DMS153 (cell line): Measurements from ENCODE around the gene FMN2.

Experiments
- DNase-seq: peaks from one replicate; lab custom pipeline; 2025; lab: John Stamatoyannopoulos, UW

Gene FMN2

DNA sequence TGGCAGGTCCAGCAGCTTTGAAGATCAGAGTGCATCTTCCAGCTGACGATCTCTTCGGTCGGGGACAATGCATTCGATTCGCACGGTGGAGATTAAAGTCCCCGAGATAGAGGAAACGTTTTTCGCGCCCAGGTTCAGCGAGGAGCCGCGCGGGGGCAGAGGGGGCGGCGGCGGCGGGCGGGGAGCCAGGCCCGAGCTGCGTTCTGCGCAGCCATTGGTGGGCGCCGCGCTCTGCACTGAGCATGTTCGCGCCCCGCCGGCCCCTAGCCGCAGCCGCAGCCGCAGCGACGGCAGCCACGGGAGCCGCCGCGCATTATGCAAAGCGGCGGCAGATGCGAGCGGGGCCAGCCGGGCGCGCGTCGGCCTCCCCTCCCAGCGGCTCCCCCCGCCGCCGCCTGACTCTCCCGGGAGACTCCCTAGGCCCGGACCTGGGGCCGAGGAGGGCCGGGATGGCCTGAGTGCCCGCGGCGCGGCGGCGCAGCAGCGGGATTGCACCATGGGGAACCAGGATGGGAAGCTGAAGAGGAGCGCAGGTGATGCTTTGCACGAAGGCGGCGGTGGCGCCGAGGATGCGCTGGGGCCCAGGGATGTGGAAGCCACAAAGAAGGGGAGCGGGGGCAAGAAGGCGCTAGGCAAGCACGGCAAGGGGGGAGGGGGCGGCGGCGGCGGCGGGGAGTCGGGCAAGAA, at the start of gene FMN2:
Gene FMN2, plus strand, starts transcription at position 270 of the 687 bp plus-strand sequence. Its CDS starts 227 bp downstream, at position 497.
- DNase-seq = peak; percentile 25

DNA sequence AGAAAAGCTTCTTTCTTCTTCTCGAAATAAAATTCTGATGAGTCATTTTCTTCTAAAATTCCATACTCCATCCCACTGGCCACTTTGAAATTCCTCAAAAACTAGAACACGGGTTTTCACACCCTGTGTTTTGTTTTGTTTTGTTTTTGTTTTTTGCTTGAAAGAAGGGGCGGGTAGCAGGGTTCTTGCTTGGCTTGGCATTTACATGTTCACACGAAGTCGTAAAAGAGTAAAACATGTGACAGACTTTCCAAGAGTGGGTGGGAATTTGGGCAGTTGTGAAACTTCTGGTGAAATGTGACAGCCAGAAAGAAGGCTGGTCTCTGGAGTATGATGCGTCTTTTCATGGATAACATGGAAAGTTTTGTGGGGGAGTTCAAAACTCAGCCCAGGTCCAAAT, 47.1 kb upstream of the FMN2 start:
- no peak for DNase-seq

DNA sequence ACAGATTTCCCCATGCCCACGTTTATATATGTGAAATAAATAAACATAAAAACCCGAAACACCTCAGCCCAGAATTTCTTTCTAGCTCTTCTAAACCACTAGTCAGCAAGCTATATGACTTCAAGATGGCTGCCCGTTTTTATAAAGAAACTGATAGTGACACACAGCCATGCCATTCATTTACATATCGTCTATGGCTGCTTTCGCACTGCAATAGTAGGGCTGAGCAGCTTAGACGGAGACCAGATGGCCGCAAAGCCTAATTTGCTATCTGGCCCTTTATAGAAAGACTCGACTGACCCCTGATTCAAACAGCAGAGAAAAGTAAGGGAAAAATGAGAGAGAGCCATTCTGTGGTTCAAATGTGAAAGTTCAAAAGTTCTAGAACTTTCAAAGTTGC, 45.7 kb upstream of the FMN2 start:
- no peak for DNase-seq

DNA sequence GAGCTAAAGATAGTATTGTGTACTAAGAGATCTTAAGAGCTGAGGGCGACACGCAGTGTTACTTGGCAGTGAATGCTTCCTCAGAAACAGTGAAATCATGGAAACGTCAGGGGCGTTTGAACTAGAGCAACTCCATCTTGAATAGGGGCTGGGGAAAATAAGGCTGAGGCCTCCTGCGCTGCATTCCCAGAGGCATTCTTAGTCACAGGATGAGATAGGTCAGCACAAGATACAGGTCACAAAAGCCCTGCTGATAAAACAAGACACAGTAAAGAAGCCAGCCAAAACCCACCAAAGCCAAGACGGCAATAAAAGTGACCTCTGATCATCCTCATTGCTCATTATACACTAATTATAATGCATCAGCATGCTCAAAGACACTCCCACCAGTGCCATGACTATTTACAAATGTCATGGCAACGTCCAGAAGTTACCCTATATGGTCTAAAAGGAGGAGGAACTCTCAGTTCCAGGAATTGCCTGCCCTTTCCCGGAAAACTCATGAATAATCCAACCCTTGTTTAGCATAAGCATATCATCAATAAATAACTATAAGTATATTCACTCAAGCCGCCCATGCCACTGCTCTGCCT, 37.5 kb upstream of the FMN2 start:
- no peak for DNase-seq

DNA sequence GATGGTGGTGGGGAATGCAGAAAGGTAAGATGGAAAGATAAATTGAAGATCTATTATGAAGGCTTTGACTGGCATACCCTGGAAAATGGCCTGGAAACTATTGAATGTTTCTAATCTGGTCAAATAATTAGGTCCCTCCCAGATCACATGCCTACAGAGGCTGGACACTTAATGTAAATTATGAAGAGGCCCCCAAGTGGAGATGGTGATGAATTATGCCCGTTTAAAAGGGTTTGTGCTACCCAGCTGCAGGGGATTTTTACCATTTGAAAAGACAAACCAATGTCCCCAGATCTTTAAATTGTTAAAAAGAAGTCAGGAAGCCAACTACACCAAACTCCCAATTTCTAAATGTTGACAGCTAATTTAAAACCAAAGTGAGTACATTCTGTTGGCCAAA, 35.7 kb upstream of the FMN2 start:
- no peak for DNase-seq

DNA sequence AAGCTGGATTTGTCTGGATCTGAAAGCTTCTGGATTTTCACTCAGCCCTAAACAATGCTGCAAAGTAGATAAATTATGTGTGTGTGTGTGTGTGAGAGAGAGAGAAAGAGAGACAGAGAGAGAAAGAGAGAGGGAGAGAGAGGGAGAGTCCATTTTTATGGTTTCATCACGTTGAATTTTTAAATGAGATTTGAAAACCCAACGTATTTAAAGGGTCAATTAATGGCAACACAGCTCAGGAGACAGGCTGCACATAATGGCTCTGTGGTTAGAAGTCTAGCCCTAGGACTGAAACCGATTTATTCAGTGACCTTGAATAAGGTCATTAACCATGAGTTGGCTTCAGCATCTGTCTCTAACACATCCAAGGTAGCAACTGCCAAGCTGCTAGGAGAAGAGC, 35.3 kb upstream of the FMN2 start:
- DNase-seq = no peak

DNA sequence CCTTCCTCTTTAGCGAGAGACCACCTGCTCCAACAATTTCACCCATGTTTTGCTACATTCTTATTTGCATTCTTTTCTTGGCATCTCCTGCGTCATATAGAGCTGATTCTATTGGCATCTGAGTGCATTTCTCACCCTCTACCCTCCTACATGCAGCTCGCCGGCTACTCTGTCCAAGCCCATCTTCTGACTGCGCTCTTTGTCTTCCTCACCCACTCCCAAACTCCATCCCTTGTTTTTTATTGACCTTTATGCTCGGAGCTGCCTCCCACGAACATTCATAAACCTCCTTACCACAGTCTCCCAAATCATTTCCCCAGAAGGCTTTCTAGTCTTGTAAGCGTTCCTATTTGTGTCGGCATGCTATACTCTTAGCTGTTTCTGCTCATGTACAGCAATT, 33.6 kb upstream of the FMN2 start:
- no peak for DNase-seq

DNA sequence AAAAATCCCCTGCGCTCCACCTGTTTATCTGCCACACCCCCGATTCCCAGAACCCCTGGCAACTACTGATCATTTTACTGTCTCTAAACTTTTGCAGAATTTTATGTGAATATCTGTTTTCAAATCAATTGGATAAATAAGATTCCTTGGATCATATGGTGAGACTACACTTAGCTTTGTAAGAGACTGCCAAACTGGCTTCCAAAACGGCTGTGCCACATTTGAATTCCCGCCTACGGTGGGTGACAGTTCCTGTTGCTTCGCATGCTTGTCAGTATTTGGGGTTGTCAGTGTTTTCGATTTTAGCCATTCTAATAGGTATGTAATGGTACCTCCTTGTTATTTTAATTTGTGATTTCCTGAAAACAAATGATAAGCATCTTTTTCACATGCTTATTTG, 22.7 kb upstream of the FMN2 start:
- no peak for DNase-seq

DNA sequence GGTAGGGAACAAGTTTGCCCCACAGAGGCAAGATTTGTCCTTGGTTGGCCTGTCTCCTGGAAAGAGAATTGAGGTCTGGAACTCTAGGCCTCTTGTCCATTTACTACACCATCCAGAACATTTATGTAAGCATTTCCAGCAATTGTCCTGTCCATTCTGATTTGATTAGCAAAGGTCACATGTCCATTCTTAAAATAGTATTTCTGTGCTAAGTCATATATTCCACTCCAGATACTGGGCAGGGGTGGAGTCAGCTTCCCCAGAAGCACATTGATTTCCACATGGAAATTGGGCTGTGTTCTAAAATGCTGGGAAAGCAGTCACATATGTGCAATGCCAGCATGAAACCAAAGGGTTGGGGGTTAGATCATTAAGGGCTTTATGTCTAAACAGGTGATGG, 21.5 kb upstream of the FMN2 start:
- DNase-seq = no peak

DNA sequence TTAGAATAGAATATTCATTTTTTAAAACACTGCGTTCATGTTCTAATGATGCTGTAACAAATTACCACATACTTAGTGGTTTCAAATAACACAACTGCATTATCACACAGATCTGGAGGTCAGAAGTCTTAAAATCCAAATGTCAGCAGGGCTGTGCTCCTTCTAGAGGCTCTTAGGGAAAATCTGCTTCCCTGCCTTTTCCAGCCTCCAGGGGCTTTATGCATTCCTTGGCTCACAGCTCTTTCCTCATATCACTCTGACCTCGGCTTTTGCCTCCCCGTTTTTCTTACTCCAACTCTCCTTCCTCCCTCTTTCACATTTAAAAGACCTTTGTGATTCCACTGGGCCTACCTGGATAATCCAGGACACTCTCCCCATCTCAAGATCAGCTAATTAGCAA, 18.6 kb upstream of the FMN2 start:
- DNase-seq = no peak

DNA sequence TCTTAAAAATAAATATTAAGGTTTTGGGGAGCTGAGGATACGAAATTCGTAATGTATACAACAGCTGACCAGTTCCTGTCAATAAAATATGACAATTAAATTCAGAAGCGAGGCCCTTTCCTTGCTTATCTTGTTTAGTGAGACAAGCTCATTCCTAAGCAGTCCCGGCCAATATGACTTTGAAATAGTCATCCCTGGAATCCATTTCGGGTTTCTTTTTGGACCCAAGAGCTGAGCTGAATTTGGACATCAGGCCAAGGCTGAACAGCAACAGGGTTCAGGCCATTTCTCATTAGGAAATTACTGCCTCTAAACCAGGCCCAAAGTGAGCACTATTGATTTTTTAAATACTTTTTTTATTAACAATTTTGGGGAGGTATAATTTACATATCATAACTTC, 17.3 kb upstream of the FMN2 start:
- no peak for DNase-seq

DNA sequence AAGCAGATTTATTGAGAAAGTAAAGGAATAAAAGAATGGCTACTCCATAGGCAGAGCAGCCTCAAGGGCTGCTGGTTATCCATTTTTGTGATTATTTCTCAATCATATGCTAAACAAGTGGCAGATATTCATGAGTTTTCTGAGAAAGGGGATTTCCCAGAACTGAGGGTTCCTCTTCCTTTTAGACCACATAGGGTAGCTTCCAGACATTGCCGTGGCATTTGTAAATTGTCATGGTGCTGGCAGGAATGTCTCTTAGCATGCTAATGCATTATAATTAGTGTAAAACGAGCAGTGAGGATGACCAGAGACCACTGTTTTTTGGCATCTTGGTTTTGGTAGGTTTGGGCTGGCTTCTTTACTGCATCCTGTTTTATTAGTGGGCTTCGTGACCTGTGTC, 16.8 kb upstream of the FMN2 start:
- DNase-seq = no peak

DNA sequence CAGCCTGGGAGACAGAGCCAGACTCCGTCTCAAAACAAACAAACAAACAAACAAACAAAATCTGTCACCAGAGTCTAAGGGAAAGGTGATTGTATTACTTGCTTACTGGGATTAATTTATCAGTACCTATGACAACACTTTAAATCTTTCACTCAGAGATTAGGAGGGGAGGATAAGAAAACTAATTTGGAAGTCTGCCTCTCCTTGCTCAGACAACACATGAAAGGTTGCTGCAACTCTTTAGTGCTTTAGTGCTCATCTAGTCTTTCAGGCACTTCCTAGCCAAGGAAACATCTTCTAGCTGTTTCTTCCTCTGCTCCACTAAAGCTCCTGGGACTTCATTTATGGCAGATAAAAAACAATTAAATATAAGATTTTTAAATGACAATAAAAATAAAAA, 7.3 kb upstream of the FMN2 start:
- no peak for DNase-seq

DNA sequence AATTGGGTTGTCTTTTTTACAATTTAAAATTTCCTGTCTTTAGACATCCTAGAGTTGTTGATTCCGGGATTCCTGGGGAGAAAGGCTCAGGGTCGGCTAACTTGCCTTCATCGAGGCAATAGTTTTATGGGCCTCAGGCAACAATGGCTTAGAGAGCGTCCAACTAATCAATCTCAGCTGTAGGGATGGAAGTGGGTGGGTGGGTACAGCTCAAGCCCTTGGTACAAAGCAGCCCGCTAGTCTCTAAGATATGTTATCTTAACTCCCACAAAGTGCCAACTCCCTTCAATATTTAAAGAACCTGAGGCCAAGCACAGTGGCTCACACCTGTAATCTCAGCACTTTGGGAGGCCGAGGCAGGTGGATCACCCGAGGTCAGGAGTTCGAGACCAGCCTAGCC, 6.9 kb upstream of the FMN2 start:
- DNase-seq = no peak

DNA sequence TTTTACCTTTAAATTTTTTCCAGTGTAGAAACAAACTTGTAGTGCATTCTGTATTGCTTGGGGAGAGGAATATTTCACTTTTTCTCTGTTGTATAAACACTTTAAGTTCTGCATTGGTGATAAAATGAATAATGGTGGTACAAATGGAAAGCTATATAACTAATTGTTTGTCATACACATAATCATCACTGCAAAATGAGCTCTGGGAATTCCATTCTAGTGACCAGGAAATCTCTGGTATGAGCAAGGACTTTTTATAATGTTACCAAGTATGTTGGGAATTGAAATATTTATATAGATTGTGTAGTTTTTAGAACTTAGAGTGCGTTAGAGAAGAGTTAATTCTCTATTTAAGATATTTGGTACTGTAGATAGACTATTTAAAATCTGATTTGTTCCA, 5.0 kb upstream of the FMN2 start:
- DNase-seq = no peak

DNA sequence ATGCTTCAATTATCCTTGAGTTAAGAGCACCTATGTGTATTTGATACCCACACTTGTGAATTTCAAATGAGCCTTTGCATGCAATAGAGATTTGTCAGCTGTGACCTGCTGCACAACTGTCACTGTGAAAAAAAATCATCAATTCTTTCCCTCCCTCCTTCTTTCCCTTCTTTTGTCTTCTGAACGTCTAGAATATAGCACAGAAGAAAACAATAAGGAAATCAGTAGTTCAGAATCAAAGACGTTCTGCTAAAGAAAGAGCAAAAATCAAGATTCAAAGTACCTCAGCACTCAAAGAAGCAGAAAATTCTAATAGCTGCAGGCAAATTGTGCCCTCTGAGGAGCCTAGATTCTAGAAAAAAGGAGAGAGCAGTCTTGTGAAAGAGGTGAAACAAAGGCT, 1.7 kb upstream of the FMN2 start:
- DNase-seq = no peak

DNA sequence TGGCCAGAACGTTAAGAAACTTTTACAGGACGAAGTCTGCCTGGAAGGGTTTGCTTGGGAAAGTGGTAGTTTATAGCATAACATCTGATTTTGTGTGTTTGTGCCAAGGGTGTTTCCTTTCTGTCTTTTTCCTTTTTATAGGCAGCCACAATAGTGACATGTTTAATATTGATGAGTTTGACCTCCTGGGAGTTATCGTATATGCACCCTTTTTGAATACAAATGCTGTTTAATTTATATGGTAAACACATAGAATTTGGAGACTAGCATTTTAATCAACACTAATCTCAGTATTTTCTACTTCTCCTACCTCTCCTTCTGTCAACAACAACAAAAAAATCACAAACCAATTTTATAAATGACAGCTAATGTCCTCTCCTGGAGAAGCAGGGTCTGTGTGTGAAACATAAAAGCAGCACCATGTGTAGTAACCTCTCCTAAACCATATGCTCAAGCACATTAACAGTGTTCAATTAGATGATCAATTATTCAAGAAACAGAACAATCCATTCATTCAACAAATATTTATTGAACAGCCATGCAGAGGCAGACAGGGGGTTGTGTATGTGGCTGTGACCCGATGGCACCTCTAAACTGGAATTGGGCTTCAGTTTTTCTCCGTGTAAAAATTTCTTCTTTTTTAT, 604 bp upstream of the FMN2 start:
- no peak for DNase-seq

DNA sequence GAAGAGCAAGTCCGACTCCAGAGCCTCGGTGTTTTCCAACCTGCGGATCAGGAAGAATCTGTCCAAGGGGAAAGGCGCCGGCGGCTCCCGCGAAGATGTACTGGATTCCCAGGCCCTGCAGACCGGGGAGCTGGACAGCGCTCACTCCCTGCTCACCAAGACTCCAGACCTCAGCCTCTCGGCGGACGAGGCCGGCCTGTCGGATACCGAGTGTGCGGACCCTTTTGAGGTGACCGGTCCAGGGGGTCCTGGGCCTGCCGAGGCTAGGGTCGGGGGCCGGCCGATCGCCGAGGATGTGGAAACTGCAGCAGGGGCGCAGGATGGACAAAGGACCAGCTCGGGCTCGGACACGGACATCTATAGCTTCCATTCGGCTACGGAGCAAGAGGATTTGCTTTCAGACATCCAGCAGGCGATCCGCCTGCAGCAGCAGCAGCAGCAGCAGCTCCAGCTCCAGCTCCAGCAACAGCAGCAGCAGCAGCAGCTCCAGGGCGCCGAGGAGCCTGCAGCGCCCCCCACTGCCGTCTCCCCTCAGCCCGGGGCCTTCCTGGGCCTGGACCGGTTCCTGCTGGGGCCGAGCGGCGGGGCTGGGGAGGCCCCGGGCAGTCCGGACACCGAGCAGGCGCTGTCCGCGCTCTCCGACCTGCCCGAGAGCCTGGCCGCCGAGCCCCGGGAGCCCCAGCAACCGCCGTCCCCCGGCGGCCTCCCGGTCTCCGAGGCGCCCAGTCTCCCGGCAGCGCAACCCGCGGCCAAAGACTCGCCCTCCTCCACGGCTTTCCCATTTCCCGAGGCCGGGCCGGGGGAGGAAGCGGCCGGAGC, 827 bp downstream of the FMN2 start:
- no peak for DNase-seq

DNA sequence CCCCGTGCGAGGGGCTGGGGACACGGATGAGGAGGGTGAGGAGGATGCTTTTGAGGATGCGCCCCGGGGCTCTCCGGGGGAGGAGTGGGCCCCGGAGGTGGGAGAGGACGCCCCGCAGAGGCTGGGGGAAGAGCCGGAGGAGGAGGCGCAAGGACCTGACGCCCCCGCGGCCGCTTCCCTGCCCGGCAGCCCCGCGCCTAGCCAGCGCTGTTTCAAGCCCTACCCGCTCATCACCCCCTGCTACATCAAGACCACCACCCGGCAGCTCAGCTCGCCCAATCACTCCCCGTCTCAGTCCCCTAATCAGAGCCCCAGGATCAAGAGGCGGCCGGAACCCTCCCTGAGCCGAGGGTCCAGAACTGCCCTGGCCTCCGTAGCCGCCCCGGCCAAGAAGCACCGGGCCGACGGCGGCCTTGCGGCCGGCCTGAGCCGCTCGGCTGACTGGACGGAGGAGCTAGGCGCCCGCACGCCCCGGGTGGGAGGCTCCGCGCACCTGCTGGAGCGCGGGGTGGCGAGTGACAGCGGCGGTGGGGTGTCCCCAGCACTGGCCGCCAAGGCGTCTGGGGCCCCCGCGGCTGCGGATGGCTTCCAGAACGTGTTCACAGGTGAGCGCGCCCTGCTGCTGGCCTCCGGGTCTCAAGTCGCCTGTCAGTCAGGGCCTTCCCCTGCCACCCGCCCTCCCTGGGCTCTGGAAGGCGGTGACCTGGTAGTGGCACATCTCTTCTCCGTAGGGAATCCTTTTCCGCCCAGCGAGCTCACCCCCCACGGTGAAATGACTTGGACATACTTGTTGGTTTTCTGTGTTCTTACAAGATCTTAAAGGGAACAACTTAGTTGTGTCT, 1.7 kb downstream of the FMN2 start:
- no peak for DNase-seq

DNA sequence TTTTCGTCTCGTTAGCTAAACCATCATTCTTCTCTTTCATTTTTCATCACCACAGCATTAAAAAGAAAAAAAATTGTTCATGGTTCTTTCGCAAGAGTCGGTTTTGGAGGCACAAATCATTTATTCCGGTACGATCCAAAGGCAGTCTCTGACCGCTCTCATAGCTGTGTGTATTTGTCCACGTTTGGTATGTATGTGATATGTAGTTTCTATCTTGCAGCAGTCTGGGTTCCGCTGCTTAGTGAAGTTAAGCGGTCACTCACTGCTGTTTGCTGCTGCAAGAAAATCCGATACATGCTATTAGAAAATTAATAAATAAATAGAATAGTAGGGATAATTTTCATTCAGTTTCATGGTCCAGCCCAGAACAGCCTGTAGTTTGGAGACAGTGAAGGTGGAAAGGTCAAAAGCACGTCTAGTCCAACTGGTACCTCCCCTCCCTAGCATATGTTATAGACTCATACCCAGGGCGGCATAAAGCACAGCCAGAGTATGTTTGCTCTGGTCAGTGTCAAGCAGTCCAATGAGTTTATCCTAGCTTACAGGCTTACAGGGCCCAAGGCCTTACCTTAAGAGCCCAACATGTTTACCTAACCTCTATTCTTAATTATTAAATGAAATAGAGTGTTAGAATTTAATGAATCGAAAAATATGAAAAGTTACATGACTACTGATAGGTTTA, 2.5 kb downstream of the FMN2 start:
- DNase-seq = no peak

DNA sequence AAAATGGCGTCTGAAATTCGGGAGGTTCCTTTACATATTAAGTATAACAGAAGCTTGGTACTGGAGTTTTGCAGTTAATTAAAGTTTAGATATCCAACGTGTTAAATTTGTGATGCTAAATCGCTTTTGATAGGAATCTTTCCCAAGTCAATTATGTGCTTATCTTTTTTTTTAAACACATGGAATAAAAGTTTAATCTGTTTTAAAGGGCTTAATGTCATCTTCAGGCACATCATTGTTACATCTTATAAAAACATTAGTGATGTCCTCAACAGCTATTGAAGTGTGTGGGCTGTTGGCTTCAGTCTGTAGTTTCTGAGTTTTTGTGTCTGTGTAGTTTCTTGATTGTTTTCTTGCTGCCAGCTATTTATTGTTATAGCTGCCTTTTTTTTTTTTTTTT, 5.3 kb downstream of the FMN2 start:
- DNase-seq = no peak
